NCI-H82 (cell line): ENCODE results near the gene C2CD2.

ENCODE experiments used
- DNase-seq: peaks from one replicate; lab custom pipeline; 2025; lab: John Stamatoyannopoulos, UW

Gene C2CD2

DNA sequence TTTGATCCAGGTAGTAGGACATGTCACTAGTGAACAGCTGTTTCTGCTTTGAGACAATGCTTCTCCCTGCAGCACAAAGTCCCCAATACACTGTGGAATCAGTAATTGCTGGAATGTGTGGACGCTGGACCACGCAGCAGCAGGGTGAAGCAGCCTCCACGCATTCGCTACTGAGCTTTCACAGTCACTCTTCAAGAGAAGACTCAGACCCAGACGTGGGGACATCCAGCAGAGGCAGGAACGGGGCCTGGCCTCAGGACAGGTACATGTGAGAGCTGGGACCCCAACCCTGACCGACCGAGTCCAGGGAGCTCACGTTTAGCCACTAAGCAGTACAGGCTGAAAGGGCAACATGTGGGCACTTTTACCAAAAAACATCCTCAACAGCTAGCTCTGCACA lies 40.6 kb downstream of the C2CD2 start:
- no peak for DNase-seq

DNA sequence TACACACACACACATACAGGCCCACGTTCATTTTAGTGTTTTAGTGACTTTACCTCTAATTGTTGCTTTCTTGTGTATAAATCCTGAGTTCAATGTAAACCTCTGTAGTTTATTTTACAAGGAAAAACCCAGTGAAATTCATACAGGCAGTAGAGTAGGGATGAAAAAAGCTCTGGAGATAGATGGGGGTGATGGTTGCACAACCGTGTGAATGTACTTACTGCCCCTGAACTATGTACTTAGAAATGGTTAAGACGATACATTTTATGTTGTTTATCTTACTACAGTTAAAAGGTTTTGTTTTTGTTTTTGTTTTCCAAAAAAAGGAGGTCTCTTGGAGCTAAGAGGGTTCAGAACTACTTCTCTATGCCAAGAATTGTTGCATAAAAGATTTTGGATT lies 45.0 kb downstream of the C2CD2 start:
- DNase-seq = no peak

DNA sequence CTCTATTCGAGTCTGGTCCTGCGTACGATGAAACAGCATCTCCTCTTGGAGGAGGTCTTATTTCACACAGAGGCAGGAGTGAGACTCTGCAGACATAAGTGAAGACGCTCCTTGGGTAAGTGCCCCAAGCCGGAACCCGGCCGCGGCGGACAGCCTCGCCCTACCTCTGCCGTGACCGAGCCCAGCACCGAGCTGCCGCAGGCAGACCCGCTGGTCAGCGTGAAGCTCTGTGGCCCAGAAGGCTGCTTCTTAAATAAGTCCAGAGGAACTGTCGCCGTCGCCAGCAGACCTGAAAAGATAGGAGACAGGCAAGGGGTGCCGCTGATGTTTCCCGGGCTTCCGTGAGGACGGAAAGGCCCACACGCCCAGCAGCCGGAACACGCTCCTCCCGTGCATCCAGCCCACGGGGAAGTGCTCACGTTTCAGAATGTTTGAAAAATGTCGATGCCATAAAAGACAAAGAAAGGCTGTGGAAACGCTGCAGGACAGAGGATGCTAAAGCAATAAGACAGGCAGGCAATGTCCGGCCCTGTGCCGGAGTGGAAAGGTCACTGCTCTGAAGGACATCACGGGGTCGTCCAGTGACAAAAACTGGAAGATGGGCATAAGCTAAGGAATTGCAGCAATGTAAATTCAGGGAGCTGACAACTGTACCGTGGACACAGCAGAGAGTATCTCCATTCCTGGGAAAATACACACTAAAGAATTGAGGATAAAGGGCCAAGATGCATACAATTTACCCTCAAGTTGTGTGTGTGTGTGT lies 46.1 kb downstream of the C2CD2 start:
- DNase-seq = no peak

DNA sequence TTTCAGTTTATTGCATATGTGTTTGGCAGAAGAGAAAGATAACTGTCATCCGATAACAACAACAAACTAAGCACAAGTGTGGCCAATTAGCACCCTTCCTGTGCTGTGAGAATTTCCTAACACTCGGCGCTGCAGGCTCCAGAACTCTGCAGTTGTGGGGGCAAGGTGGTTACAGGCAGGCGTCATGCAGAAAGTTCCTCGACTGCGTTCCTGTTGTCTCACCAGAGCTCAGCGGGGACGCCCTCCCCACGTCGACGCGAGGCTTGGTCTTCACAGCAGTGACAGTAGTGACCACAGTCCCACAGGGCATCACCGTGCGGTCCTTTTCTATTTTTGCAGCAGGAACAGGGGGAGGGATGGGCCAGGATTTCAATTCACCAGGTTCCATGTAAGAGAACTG lies 47.0 kb downstream of the C2CD2 start:
- no peak for DNase-seq

DNA sequence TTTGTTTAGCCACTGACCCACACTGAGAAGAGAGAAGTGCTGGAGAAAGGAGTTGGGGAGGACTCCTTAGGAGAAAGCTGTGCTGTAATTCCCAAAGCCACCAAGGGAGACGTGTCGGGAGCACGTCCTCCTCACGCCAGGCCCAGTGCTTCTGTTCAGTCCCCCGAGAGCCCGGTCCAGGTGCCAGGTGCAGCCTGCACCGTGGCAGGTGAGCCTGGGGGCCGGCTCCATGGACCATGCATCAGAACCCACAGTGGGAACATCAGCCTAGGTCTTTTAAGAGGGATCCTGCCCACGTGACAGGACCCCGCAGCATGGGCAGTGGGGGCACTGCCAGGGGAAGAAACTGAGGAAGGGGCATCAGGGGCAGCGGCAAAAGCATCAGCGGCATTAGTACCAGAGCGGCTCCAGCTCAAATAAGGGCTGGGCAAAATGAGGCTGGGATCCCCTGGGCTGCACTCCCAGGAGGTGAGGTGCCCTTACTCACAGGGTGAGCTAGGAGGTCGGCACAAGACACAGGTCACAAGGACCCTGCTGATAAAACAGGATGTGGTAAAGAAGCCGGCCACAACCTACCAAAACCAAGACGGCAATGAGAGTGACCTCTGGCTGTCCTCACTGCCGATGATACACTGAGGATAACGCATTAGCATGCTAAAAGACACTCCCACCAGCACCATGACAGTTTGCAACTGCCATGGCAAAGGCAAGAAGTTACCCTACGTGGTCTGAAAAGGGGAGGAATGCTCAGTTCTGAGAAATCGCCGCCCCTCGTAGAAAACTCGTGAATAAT lies 50.1 kb downstream of the C2CD2 start:
- DNase-seq = no peak

DNA sequence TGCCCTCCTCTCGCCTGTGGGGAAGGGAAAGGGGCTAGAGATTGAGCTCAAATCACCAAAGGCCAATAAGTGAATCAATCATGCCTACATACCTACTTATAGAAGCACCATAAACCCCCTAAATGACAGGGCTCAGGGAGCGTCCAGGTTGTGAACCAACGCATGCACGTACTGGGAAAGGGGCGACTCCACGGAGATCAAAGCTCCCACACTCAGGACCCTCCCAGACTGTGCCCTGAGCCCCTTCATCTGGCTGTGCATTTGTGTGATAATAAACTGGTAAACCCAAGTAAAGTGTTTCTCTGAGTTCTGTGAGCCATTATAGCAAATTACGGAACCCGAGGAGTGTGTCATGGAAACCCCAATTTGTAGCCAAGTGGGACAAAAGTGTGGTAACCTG lies 50.9 kb downstream of the C2CD2 start:
- no peak for DNase-seq

DNA sequence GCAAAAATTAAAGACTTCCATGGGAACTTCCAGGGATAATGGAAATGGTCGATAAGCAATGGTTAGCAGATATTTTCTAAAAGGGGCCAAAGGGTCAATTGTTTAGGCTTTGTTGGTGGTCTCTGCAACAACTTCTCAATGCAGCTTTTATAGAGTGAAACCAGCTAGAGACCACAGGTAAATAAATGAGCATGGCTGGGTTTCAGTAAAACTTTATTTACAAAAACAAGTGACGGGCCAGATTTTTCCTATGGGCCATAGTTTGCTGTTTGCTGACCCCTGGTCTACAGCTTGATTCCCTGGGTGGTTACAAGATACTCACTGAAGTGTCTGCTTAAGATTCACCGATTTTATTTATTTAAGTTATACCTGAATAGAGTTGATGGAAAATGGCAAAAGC lies 52.0 kb downstream of the C2CD2 start:
- no peak for DNase-seq

DNA sequence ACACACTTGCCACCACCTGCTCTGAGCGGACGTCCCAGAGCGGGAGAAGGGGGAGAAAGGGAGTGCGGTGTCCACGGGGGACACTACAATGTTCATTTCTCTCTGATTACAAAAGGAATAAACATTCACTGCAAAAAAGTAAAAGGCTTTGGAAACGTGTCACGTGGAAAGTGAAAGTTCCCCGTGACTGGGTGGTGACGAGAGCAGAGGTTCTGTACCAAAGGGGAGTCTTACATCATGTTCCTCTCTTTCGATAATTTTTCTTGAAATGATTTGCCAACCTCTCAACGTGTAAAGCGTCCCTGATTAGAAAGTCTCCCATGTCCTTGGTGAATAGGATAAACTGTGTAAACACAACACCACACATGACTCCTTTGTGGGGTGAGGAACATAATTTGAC lies 52.7 kb downstream of the C2CD2 start:
- no peak for DNase-seq

DNA sequence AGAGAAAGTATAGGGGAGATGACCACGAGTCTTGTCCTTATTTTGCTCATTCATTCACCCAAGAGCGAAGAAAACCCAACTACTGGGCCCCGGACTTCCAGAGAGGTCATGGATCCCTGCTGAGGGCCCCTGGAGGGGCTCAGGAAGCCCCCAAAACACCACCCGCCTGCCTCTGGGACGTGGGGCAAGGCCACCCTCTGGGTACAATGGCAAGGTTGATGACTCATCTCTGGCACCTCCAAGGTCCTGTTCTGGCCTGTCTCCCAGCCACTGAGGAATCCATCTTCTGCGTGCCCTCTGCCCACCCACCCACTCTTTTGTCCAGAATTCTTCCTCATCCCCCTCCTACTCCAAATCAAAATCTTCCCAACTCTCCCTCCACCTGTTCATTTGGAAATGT lies 53.4 kb downstream of the C2CD2 start:
- no peak for DNase-seq

DNA sequence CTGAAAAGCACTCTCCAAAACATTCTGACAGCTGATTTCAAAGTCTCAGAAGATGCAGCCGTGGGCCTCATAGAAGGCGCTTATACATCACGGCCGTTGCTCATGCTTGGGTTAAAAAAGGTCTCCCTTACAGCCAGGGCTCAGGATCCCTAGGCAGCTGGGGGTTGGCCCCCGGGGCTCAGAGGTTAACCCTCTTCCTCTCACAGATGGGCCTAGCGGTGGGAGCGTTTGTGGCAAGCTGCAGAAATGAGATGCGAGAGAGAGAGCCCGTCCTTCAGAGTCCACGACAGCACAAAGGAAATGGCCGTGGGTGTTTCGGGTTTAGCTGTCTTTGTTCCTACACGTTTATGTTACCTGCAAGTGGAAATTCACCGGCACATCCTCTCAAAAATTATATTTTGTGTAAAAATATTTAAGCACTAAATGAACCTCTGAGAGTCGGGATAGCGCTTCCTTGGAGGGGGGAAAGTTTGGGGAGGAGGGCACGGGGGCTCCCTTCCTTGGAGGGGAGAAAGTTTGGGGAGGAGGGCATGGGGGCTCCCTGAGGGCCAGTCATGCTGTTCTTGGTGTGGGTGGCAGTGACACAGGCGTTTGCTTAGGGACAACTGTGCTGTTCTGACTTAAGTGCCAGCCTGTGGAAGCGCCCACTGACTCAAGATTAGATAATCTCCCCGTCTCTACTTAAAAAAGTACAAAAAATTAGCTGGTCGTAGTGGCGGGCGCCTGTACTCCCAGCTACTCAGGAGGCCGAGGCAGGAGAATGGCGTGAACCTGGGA lies 54.2 kb downstream of the C2CD2 start:
- no peak for DNase-seq

DNA sequence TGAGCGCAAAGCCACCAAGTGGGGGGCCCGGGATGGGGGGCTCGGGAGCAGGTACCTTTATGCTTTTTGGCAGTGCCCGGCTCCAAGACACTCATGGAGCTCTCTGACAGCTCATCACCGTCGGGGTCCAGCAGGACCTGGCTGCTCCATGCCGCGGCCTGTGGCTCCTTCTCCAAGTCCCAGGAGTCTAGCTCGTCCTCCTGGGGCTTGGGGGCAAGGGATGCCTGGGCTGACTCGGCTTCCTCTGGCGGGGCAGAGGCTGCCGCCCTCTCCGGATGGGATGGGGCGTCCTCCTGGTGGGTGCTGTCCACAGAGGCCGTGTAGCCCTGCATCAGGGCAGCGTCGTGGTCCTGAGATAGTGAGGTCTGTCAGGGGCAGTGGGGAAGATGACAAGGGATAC lies 54.8 kb downstream of the C2CD2 start:
- DNase-seq = no peak

DNA sequence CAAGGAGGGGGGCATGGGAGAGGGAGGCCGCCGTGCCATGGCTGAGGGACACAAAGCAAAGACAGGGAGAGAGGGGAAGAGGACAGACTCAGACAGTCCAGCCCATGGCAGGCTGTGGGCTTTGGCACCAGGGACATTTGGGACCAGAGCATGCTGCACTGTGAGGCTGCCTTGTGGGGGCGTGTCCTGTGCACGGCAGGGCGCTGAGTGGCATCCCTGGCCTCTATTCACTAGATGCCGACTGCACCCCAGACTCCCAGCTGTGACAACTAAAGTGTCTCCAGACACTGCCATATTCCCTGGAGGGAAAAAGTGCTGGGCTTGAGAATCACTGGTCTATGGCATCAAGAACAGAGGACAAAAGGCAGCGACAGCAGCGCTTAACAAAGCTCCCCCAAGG lies 56.1 kb downstream of the C2CD2 start:
- DNase-seq = no peak

DNA sequence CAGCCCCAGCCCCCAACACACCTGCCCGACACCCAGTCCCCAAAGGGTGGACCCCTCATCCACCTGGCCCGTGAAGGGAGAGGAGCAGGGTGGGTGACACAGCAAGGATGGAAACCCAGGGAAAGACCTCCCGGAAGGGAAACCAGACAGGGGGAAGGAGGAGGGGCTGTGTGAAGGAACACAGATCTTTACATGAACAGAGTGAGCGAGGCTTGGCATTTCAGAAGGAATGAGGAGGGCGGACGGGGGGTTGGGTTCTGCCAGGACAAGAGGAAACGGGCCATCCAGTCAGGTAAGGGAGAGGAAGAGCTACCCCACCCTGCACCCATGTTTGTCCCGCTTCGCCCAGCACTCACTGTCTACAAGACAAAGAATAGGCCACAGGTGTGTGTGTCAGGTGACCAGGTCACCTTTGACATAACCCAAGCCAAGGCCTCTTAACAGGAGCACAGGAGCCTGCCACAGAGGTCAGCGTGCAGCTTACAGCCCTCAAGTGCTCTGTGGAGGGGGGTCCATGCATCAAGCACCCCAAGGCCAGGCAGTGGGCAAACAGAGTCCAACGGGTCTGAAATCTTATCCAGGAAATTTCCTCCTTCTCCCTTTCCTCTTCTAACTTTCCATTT lies 56.7 kb downstream of the C2CD2 start:
- no peak for DNase-seq

DNA sequence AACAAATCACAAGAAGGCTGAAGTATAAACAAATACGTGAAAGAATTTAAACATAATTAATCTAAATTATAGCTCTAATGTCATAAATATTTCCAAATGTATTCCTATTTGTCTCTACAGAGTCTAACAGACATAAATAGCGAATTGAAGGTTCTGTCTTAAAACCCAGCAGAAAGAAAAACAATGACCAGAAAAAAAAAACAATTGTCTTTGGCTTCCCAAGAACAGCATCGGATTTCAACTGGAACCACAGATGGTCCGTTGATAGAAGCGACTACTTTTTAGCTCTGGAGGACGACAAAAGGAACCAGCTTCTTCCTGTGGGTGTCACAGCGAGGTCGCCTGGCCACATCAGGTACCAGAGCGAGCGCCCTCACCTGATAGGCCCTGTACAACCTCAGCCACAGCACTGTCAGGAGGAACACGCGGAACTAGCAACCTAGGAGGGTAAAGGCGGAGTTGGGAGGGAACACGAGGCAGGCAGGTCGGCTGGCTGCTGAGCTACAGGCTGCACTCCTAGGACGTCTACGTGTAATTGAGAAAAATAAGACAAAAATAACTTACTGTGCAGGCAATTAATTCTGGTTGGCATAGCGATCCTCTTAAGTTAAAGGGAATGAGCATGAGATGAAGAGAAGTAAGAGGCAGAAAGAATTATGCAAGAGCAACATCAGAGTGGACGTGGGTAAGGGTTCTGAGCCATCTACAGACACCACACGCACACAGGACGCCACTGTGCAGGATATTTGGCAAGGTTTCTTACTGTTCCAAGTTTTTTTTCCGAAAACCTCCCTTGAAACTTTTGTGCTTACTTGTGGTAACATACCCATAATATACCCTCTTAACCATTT lies 58.0 kb downstream of the C2CD2 start:
- no peak for DNase-seq

DNA sequence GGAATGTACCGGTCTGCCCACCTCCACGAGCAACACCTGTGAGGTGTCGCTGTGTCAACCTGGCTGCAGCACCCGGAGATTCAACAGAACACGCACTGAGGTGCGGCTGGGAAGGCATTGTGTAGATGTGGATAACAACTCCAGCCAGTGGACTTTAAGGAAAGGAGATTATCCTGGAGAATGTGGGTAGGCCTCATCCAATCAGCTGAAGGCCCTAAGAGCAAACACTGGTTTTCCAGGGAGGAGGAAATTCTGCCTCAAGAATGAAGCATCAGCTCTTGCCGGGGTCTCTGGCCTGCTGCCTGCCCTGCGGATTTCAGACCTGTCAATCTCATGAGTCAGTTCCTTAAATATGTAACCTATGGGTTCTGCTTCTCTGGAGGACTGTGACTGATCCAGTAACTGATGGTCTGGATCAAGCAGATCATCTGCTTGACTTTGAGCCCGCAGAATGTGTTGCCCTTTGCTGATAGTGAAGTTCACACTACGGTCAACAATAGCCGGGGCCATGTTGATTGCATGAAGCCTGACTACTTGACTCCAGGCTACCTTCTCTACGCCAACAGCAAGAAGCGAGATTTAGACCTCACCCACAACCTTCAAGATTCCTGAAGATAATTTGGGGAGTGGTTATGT lies 58.8 kb downstream of the C2CD2 start:
- no peak for DNase-seq

DNA sequence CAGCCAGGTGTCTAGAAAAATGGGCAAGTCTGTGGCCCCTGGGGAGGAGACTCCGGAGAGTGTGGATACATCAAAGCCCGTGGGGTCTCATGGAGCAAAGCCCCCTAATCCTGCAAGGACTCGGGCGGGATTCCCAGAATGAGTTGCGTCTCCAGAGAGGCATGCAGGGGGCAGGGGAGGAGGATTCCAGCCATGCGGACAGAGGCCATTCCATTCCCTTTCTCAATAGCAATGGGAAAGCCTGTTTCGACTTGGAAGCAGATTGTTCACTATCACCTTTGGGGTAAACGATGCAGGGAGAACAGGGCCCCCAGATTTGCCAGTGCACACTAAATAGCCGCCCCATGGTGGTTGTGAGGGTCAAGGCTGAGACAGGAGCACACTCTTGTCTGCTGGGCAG lies 59.3 kb downstream of the C2CD2 start:
- DNase-seq = no peak

DNA sequence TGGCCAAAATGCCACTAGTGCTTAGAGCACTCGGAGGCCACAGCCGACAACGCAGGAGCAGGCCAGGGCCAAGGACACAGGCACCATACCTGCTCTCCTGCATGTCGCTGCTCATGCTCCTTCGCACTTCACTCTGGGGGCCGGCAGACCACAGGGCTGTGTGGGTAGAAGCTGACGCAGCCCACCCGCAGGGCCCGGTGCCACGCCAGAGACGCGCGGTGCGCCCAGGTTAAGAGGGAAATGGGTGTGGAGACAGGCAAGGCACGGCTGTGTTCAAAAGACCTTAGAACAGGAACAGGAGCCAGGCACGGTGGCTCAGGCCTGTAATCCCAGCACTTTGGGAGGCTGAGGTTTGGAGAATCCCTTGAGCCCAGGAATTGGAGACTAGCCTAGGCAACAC lies 61.1 kb downstream of the C2CD2 start:
- no peak for DNase-seq

DNA sequence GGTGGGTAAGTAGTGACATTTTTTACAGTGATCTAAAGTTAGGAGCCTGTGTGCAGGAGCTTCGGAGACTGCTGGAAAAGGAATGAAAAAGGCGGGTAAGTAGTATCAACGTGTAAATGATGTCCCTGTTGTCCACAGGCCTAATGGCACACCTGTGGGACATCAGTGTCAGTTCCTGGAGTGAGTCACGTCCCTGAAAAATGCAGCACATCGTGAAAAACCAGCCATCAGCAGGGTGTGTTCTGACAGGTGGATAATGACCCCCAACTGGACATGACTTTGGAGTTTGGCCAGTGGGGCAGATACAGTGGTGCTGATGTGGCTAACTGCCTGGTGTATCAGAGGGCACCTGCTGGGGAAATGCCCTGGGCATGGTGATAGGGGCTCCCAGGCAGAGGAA lies 62.7 kb downstream of the C2CD2 start:
- DNase-seq = no peak

DNA sequence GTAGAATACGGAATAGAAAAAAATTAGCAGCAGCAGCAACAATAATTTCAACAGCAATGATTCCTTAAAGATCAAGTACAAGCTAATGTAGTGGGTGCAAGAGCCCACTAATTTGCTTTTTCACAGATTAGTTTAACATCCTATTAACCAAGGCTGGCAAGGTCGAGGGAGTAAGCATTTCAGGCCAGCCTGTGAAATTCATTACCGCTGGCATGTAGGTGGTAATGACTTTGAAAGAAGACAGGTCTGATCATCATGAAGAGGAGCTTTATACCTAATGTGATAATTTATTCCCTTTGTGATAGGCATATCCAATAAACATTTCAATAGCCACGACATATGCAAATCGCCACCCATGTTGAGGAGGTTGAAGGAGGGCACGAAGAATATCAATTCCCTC lies 63.5 kb downstream of the C2CD2 start:
- no peak for DNase-seq

DNA sequence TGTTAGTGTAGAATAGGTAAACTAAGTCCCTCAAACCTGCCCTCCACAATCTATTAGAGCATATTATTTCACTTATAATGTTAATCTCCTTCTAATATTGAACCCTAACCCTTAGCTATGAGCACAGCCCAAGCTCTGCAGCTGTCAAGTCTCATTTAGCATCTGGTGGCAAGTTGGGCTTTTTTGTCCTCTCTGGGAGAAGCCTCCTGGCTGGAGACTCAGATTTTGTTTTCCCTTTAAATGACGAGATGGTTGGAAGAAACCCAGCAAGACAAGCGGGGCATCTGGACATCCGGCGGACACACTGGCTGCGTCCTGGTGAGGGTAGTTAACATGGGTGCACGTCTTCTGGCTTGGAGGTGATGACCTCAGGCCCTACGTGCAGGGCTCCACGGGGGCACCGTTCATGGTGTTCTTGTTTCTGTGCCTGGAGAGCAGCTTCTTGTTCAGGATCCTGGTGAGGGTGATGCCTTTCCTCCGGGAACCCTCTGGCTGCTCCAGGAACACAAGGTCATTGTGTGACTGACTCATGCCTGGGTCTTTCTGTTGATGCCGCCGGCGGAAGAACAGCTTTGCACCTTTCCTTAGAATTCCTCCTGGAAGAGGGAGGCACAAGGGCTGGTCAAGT lies 65.0 kb downstream of the C2CD2 start:
- no peak for DNase-seq

DNA sequence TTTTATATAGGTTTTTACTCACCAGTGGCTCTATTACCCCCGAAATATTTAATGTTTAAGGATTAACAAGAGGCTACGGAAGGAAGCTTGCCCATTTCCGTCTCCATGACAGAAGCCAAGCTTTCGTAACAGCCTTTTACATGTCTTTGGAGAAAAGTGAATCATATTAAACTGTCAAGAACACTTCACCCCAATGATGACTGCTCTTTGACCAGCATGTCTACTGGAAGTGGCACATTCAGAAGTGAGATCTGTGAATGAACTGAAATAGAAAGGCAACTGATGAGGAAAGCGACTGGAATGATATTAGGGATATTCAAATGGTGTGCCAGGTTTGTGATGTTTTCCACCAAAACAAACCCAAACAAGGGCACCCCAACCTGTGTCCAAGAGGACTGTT lies 66.2 kb downstream of the C2CD2 start:
- DNase-seq = no peak
